WTC11 (cell line): Measurements from ENCODE around the gene UBE2S.
"Not testable (repeated sequence)": the region's sequence is repeated elsewhere in the genome, so short reads cannot be mapped to it uniquely, and the experiment has no call there.

Experiments
- CTCF ChIP-seq: fragments of 200-600 bp; IDR thresholded peaks from 2 replicates; pipeline ENCODE4 v1.8.0; 2022; ENCODE audit warnings: antibody characterized with exemption
- E2F4 ChIP-seq: sonication (generic); formaldehyde crosslinking; IDR thresholded peaks from 2 replicates; pipeline ENCODE4 v1.8.1; 2022; ENCODE audit warnings: low read depth, mild to moderate bottlenecking, moderate library complexity, missing genetic modification reagents, borderline replicate concordance
- KAT7 ChIP-seq: sonication (generic); formaldehyde crosslinking; IDR thresholded peaks from 2 replicates; pipeline ENCODE4 v1.8.1; 2023; ENCODE audit warnings: missing genetic modification reagents, mild to moderate bottlenecking, borderline replicate concordance
- PREB ChIP-seq: sonication (generic); formaldehyde crosslinking; IDR thresholded peaks from 2 replicates; pipeline ENCODE4 v1.8.1; 2022; ENCODE audit warnings: mild to moderate bottlenecking, missing genetic modification reagents, moderate library complexity, borderline replicate concordance
- RELA ChIP-seq: sonication (generic); formaldehyde crosslinking; IDR thresholded peaks from 2 replicates; pipeline ENCODE4 v1.8.1; 2022; ENCODE audit warnings: missing genetic modification reagents, mild to moderate bottlenecking, borderline replicate concordance
- SP1 ChIP-seq: sonication (generic); formaldehyde crosslinking; conservative IDR thresholded peaks from 2 replicates; pipeline ENCODE4 v1.8.1; 2022; ENCODE audit warnings: missing genetic modification reagents
- ZNF121 ChIP-seq: sonication (generic); formaldehyde crosslinking; IDR thresholded peaks from 2 replicates; pipeline ENCODE4 v1.8.0; 2023; ENCODE audit warnings: missing genetic modification reagents
- ZNF317 ChIP-seq: sonication (generic); formaldehyde crosslinking; IDR thresholded peaks from 2 replicates; pipeline ENCODE4 v1.8.1; 2023; ENCODE audit warnings: low read depth, mild to moderate bottlenecking, moderate library complexity, missing genetic modification reagents, borderline replicate concordance
- ZNF423 ChIP-seq: fragments of 250-450 bp; sonication (Bioruptor Pico); IDR thresholded peaks from 2 replicates; pipeline ENCODE4 v2.1.2; 2022; ENCODE audit warnings: mild to moderate bottlenecking, moderate library complexity
- ZNF671 ChIP-seq: fragments of 250-450 bp; sonication (Bioruptor Pico); IDR thresholded peaks from 2 replicates; pipeline ENCODE4 v1.8.0; 2021; ENCODE audit warnings: mild to moderate bottlenecking

GRCh38 chr19:55448175-55448490 is 40.5 kb upstream of the UBE2S start:
- not testable (repeated sequence) for TF ChIP-seq RELA (CRISPR knock-in tag); CTCF; SP1 (CRISPR knock-in tag); PREB (CRISPR knock-in tag); ZNF423 (CRISPR knock-in tag); ZNF317; ZNF121 (CRISPR knock-in tag); KAT7 (CRISPR knock-in tag); ZNF671 (CRISPR knock-in tag); E2F4 (CRISPR knock-in tag)
